ENCODE results near the gene LYPD1. TPM values are rescaled to one million over a fixed set of nuclear protein-coding genes. Genes with fewer than 3 reads are reported as not detected.

Gene LYPD1
- total RNA-seq, 3 donors from 2014 or later: 0.48 to 1.9 TPM; not detected in 1

DNA sequence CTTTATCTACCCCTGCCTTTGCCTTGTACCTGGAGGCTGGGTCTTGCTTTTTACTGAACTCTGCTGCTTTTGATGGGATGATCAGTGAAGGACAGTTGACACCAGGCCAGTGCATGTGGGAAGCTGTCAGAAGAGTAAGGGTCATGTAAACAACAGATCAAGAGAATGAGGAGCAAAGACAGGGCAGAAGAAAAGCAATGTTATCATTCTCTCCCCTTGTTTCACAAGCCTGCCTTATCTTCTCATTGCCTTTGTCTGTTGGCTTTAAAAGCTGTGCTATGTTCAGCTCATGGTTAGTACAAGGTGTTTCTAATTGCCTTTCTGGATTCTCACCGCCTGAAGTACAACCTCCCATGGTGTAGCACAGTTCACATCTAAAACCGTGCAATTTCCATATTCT is 27.6 kb downstream of the LYPD1 start:
- intact Hi-C loops (cut with DNase I; ENCODE audit: low total_unique reads): no loop called here
- DNase-seq (ENCODE audit: low spot score in 2 of 2): no peak
- no peaks in the 10 kb centered on the region for H3K4me1 ChIP-seq
- no peak for TF ChIP-seq CTCF (IDR thresholded peaks at IDR 0.05)
- TF ChIP-seq POLR2AphosphoS5 (IDR thresholded peaks at IDR 0.05): no peak
- no peak for TF ChIP-seq POLR2A (IDR thresholded peaks at IDR 0.05)
- H3K27ac ChIP-seq: no peak overlapping the region
- no peaks in the 10 kb centered on the region for H3K9me3 ChIP-seq
- no peaks in the 10 kb centered on the region for H3K27me3 ChIP-seq
- no peaks in the 10 kb centered on the region for H3K36me3 ChIP-seq
- no peak overlapping the region for H3K4me3 ChIP-seq

DNA sequence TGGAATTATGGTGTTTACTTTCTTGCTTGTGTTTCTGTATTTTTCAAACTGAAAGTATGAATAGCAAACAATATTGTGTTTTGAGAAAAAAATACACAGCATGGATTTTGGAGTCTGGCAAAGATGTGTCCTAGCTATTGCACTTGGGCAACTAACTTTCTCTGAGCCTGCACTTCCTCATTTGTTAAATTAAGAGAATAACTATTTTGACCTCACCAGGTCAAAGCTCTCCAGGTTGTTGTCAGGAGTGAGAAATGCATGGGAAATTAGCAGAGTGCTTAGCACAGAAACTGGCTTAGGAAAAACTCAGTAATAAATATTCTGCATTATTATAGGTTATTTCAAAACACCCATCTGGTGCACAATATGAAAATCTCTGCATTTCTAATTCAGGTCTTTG is 28.2 kb downstream of the LYPD1 start:
- intact Hi-C loops (cut with DNase I; ENCODE audit: low total_unique reads): no loop called here
- no peak for DNase-seq (ENCODE audit: low spot score in 2 of 2)
- H3K4me3 ChIP-seq: no peak overlapping the region
- no peaks in the 10 kb centered on the region for H3K36me3 ChIP-seq
- H3K27ac ChIP-seq: no peak overlapping the region
- H3K4me1 ChIP-seq: no peaks in the 10 kb centered on the region
- H3K9me3 ChIP-seq: no peaks in the 10 kb centered on the region
- TF ChIP-seq POLR2A (IDR thresholded peaks at IDR 0.05): no peak
- TF ChIP-seq CTCF (IDR thresholded peaks at IDR 0.05): no peak
- TF ChIP-seq POLR2AphosphoS5 (IDR thresholded peaks at IDR 0.05): no peak
- H3K27me3 ChIP-seq: no peaks in the 10 kb centered on the region

GRCh38 chr2:132640116-132640515 is 29.9 kb downstream of the LYPD1 start:
- no peak for TF ChIP-seq POLR2A (IDR thresholded peaks at IDR 0.05)
- TF ChIP-seq POLR2AphosphoS5 (IDR thresholded peaks at IDR 0.05): no peak
- TF ChIP-seq CTCF (IDR thresholded peaks at IDR 0.05): no peak
- no peak overlapping the region for H3K4me3 ChIP-seq
- no peaks in the 10 kb centered on the region for H3K36me3 ChIP-seq
- no peaks in the 10 kb centered on the region for H3K9me3 ChIP-seq
- H3K27me3 ChIP-seq: no peaks in the 10 kb centered on the region
- no peak overlapping the region for H3K27ac ChIP-seq
- intact Hi-C loops (cut with DNase I; ENCODE audit: low total_unique reads): no loop called here
- no peak for DNase-seq (ENCODE audit: low spot score in 2 of 2)
- no peaks in the 10 kb centered on the region for H3K4me1 ChIP-seq

DNA sequence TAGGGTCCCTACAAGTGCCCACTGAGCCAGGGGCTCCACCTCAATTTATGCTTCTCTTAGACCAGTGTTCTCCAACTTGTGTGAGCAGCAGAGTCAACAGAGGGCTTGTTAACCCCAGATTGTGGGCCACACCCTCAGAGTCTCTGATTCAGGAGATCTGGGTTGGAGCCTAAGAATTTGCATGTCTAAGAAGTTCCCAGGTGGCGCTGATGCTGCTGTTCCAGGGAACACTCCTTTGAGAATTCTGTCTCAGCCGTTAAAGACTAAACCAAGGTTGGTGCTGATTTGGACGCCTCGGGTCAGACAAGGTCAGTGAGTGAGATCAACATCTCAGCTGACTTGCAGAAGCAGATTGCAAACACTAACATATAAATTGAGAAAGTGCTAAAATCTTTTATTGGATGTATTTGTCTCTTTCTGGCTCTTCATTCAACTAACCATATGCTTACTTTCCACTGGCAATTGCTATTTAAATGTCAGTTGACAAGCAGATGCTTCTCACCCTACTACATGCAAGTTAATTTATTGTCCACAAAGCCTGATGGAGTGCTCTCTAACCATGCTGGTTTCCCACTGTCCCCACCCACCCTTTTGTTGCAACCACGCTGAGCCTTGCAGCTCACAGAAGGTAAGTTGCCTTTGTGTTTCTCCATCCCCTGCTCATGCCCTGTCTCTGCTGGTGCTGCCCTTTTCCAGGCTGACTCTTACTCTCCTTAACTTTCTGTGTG is 31.5 kb downstream of the LYPD1 start:
- DNase-seq (ENCODE audit: low spot score in 2 of 2): no peak
- H3K27ac ChIP-seq: no peak overlapping the region
- TF ChIP-seq POLR2AphosphoS5 (IDR thresholded peaks at IDR 0.05) (no peak), POLR2A (IDR thresholded peaks at IDR 0.05) (no peak), CTCF (IDR thresholded peaks at IDR 0.05) (no peak)
- H3K36me3 ChIP-seq: no peaks in the 10 kb centered on the region
- H3K4me3 ChIP-seq: no peak overlapping the region
- H3K9me3 ChIP-seq: no peaks in the 10 kb centered on the region
- H3K27me3 ChIP-seq: no peaks in the 10 kb centered on the region
- intact Hi-C loops (cut with DNase I; ENCODE audit: low total_unique reads): no loop called here
- no peaks in the 10 kb centered on the region for H3K4me1 ChIP-seq

GRCh38 chr2:132636346-132636745 is 33.7 kb downstream of the LYPD1 start:
- H3K4me3 ChIP-seq: no peak overlapping the region
- H3K4me1 ChIP-seq: no peaks in the 10 kb centered on the region
- DNase-seq (ENCODE audit: low spot score in 2 of 2): no peak
- no peaks in the 10 kb centered on the region for H3K36me3 ChIP-seq
- TF ChIP-seq POLR2A (IDR thresholded peaks at IDR 0.05) (no peak), POLR2AphosphoS5 (IDR thresholded peaks at IDR 0.05) (no peak), CTCF (IDR thresholded peaks at IDR 0.05) (no peak)
- no peaks in the 10 kb centered on the region for H3K27me3 ChIP-seq
- no peak overlapping the region for H3K27ac ChIP-seq
- intact Hi-C loops (cut with DNase I; ENCODE audit: low total_unique reads): no loop called here
- H3K9me3 ChIP-seq: no peaks in the 10 kb centered on the region
